NCI-H345 treated with DMSO at 0.1 percent for 48 hours (cell line): ENCODE data around the gene SMIM5.
A peak's percentile ranks its signal among the peaks of the same experiment; 100 is the strongest.
"Not testable (repeated sequence)": the region's sequence is repeated elsewhere in the genome, so short reads cannot be mapped to it uniquely, and the experiment has no call there.

ENCODE experiments used
- DNase-seq: peaks from one replicate; lab custom pipeline; 2025; ENCODE audit not compliant: unreplicated experiment; lab: John Stamatoyannopoulos, UW

SMIM5 gene, protein sequence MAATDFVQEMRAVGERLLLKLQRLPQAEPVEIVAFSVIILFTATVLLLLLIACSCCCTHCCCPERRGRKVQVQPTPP

DNA sequence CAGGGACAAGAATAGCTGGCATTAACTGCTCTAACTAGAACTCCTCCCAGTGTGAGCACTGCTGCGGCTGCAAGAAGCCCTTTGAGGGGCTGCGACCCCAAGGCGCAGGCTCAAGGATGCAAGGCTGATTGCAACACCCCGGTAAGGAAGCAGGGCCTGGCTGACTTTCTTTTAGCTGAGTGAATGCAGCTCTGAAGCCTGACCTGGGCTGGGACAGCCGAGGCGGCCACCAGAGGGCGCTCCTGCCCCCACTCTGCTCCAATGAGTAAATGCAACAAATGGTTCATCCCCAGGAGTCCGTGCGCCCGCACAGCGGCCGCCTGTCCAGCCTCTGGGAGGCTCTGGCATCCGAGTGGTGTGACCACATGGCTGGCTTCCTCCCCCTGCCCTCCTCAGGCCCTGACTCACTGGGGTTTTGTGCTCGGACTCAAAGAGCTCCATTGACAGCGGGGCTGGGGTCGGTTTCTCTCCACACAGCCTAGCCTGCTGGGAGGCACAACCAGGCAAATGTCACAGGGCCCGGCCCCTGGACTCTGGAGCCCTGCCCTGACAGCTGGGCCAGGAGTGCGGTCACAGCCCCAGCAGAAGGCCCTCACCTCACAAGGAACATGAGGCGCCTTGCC is at the start of gene SMIM5:
Gene SMIM5, plus strand, starts transcription at position 572 of the 623 bp plus-strand sequence. CDS start 6,768 bp downstream, outside the sequence.
- DNase-seq, result peak; percentile 43

GRCh38 chr17:75584849-75585175 is 48.4 kb upstream of the SMIM5 start:
- DNase-seq, result no peak

DNA sequence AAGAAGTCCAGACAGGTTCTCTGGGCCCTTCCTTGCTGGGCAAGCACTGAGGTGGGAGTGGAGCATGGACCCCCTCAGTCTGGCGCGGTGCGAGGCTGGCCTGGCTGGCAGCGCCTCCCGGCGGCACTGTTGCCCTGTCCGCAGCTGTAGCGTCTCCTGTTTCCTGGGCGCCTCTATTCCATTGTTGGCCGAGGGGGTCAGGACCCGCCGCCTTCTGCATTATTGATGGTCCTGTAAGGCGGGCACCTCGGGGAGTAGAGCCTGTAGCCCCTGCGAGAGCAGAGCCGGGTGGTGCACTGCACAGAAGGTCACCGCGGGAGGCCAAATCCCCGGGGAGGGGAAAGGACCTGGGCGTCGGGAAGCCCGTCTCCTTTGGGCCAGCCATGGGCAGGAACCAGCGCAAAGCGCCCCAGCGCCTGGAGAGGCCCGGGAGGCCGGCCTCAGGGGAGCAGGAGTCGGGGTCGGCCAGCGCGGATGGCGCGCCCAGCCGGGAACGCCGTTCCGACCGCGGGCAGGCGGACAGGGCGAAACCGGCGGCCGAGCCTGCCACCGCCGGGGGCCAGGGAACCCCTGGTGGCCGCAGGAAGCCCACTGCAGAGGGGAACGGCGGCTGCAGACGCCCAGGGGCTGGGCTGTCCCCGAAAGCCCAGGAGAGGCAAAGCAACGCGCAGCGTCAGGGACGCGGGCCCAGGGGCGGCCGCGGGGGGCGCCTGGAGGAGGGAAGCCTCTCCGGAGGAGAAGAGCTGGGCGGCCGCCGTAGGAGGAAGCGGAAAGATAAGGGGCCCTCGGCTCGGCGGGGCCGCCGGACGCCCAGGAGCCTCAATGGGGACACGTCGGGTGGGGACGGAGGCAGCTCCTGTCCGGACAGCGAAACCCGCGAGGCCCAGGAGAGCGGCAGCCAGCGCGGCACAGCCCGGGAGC is 45.3 kb upstream of the SMIM5 start, which contains the start of gene MYO15B:
Gene MYO15B, plus strand, starts transcription at position 126 of the 921 bp plus-strand sequence. Its CDS starts 258 bp downstream, at position 384.
- peak; percentile 37 for DNase-seq

GRCh38 chr17:75588596-75589011 is 44.6 kb upstream of the SMIM5 start:
- no peak for DNase-seq

DNA sequence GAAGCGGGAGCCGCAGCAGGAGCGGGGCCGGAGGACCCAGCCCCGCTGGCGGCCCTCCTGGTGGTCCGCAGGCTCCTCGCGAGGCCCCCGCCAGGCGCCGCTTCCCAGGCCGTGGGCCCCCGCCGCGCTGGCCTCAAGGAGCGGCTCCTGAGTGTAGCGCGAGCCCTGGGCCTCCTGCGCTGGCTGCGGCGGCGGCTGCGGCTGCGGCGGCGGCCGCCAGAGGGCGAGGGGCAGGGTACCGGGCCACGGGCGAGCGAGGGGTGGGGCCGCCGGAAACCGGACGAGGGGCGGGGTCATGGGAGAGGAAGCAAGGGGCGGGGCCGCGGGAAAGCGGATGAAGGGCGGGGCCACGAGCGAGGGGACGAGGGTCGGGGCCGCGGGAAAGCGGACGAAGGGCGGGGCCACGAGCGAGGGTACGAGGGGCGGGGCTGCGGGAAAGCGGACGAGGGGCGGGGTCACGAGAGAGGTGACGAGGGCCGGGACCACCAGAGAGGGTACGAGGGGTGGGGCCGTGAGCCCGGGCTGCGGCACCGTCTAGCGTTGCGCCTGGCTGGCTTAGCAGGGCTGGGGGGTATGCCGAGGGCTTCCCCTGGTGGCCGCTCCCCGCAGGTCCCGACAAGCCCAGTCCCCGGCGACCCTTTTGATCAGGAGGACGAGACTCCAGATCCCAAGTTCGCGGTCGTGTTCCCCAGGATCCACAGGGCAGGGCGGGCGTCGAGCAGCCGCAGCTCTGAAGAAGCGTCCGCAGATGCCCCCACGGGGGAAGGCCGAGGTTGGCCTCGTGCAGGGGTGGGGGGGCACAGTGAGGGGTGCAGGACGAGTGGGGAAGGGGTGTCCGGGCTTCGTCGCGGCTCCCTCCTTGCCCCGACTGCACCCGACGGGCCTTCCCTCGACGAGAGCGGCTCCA is 44.0 kb upstream of the SMIM5 start:
- DNase-seq, result peak; percentile 91

DNA sequence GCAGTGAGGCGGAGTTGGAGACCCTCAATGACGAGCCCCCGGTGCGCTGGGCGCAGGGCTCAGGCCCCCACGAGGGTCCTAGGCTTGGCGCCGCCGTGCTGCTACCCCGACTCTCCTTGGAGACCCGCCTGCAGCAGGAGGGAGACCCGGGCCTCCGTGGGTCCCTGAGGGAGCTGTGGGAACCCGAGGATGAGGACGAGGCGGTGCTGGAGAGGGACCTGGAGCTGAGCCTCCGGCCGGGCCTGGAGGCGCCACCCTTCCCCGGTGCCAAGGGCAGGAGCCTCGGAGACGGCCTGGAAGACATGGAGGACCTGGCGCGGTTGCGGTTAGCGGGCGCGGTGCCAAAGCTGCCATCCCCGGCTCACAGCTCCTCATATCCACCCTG is 43.3 kb upstream of the SMIM5 start:
- DNase-seq, result no peak

GRCh38 chr17:75590314-75590761 is 42.9 kb upstream of the SMIM5 start:
- no peak for DNase-seq

- DNase-seq, result no peak
Measured at GRCh38 chr17:75590849-75591721, 42.1 kb upstream of the SMIM5 start.

GRCh38 chr17:75591722-75592302 is 41.4 kb upstream of the SMIM5 start:
- no peak for DNase-seq

GRCh38 chr17:75592348-75593020 is 40.8 kb upstream of the SMIM5 start:
- DNase-seq, result no peak

DNA sequence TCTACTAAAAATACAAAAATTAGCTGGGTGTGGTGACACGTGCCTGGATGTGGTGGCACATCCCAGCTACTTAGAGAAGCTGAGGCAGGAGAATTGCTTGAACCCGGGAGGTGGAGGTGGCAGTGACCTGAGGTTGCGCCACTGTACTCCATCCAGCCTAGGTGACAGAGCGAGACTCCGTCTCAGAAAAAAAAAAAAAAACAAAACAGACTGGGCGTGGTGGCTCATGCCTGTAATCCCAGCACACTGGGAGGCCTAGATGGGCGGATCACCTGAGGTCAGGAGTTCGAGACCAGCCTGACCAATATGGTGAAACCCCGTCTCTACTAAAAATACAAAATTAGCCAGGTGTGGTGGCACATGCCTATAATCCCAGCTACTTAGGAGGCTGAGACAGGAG is 39.8 kb upstream of the SMIM5 start:
- not testable (repeated sequence) for DNase-seq

DNA sequence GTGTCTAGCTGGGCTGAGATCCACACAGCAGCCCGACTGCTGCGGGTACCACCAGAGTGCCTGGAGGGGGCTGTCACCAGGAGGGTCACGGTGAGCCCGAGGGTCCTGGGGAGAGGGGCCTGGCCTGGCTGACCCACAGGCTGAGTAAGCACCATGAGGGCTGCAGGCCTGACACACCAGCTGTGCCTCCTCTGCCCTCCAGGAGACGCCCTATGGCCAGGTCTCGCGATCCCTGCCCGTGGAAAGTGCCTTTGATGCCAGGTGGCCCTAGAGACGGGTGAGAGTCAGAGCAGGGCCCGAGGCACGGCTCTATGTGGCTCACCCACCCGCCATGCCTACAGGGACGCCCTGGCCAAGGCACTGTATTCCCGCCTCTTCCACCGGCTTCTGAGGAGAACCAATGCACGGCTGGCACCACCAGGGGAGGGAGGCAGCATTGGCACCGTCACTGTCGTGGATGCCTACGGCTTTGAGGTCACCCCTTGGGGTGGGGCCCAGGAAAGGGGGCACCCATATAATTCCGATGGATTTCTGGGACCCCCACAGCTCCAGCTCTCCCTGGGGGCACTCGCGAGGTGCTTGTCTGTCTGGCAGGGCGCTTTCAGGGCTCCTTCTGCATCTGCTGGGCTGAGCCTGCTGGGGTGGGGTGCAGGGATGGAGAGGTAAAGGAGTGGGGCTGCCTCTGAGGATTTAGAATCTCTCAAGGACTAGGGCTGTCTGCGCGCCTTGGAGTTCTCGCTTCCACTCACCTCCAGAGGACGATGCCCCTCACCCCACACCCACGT is 38.5 kb upstream of the SMIM5 start:
- DNase-seq, result no peak

GRCh38 chr17:75595284-75595919 is 37.8 kb upstream of the SMIM5 start:
- DNase-seq, result no peak

DNA sequence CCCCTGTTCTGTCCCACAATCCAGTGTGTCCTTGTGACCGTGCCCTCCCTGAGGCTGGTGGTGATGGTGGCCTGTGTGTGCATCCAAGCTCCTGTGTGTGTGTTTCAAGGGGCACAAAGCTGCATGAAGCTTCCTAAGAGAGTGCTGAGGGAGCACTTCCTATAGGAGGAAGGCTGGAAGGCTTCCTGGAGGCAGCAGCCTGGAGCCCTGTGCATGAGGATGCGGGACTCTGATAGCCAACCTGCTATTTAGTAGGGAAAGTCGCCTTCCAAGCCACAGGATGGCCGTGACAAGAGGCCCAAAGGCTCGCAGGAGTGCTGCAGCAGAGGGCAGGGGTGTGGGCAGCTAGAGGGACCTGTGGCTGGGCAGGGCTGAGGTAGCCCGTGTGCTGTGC is 37.3 kb upstream of the SMIM5 start:
- no peak for DNase-seq

GRCh38 chr17:75596320-75597087 is 36.7 kb upstream of the SMIM5 start:
- no peak for DNase-seq

- no peak for DNase-seq
Measured at GRCh38 chr17:75601057-75601987, 31.9 kb upstream of the SMIM5 start.
